ENCODE measurements around the gene AMFR. TPM values are rescaled to one million over a fixed set of nuclear protein-coding genes. Genes with fewer than 3 reads are reported as not detected.

The AMFR gene
- total RNA-seq: 220 and 233 TPM in 2 replicates
- polyA plus RNA-seq (2012): 124 TPM

GRCh38 chr16:56425439-56425832, at the start of gene AMFR:
AMFR (minus strand) TSS chr16:56425545; CDS start chr16:56425327, 218 bp downstream.
- peak; percentile 86 for DNase-seq (ENCODE audit: low read depth)

GRCh38 chr16:56470666-56471065, 45.3 kb upstream of the AMFR start:
- DNase-seq (ENCODE audit: low read depth): no peak

GRCh38 chr16:56470232-56470631, 44.9 kb upstream of the AMFR start:
- DNase-seq (ENCODE audit: low read depth): no peak

- no peak for DNase-seq (ENCODE audit: low read depth)
Observed at GRCh38 chr16:56469748-56470147, 44.4 kb upstream of the AMFR start.

- DNase-seq (ENCODE audit: low read depth): no peak
Observed at GRCh38 chr16:56468800-56469199, 43.5 kb upstream of the AMFR start.

- DNase-seq (ENCODE audit: low read depth): no peak
Observed at GRCh38 chr16:56466344-56466743, 41.0 kb upstream of the AMFR start.

GRCh38 chr16:56463153-56463552, 37.8 kb upstream of the AMFR start:
- DNase-seq (ENCODE audit: low read depth): no peak

GRCh38 chr16:56462064-56462796, 36.9 kb upstream of the AMFR start:
- DNase-seq (ENCODE audit: low read depth): no peak

GRCh38 chr16:56460101-56460500, 34.8 kb upstream of the AMFR start:
- DNase-seq (ENCODE audit: low read depth): no peak

- no peak for DNase-seq (ENCODE audit: low read depth)
Observed at GRCh38 chr16:56457927-56458470, 32.7 kb upstream of the AMFR start.

GRCh38 chr16:56451753-56452689, 26.7 kb upstream of the AMFR start:
- peak; percentile 83 for DNase-seq (ENCODE audit: low read depth)

- DNase-seq (ENCODE audit: low read depth): peak; percentile 99
Observed at GRCh38 chr16:56450986-56451752, 25.8 kb upstream of the AMFR start, which contains the start of the genes NUDT21 and OGFOD1. NUDT21 (minus strand) TSS chr16:56451332; CDS start chr16:56451202, 130 bp downstream. OGFOD1 (plus strand) TSS chr16:56451554; CDS start chr16:56451613, 59 bp downstream.

- peak; percentile 13 for DNase-seq (ENCODE audit: low read depth)
Observed at GRCh38 chr16:56450275-56450985, 25.1 kb upstream of the AMFR start.

GRCh38 chr16:56448005-56448404, 22.7 kb upstream of the AMFR start:
- DNase-seq (ENCODE audit: low read depth): no peak

GRCh38 chr16:56447286-56447685, 21.9 kb upstream of the AMFR start:
- no peak for DNase-seq (ENCODE audit: low read depth)

- DNase-seq (ENCODE audit: low read depth): no peak
Observed at GRCh38 chr16:56438038-56438437, 12.7 kb upstream of the AMFR start.

GRCh38 chr16:56436258-56436657, 10.9 kb upstream of the AMFR start:
- DNase-seq (ENCODE audit: low read depth): no peak

GRCh38 chr16:56428091-56428490, 2.7 kb upstream of the AMFR start:
- no peak for DNase-seq (ENCODE audit: low read depth)

GRCh38 chr16:56426585-56426984, 1.2 kb upstream of the AMFR start:
- no peak for DNase-seq (ENCODE audit: low read depth)

GRCh38 chr16:56424791-56425438, 430 bp downstream of the AMFR start:
- peak; percentile 25 for DNase-seq (ENCODE audit: low read depth)

Measured in myocyte (in vitro differentiated cells).